ENCODE results near the gene C12orf54.
"Not testable (repeated sequence)": the region's sequence is repeated elsewhere in the genome, so short reads cannot be mapped to it uniquely, and the experiment has no call there.

C12orf54 gene

DNA sequence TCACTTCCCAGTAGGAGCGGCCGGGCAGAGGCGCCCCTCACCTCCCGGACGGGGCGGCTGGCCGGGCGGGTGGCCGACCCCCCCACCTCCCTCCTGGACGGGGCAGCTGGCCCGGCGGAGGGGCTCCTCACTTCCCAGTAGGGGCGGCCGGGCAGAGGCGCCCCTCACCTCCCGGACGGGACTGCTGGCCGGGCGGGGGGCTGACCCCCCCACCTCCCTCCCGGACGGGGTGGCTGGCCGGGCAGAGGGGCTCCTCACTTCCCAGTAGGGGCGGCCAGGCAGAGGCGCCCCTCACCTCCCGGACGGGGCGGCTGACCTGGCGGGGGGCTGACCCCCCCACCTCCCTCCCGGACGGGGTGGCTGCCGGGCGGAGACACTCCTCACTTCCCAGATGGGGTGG lies 18.0 kb downstream of the C12orf54 start:
- not testable (repeated sequence) for H3K4me3 ChIP-seq (ENCODE audit: insufficient read depth, low read depth, low read length, poor library complexity, severe bottlenecking); H3K9me3 ChIP-seq (ENCODE audit: control insufficient read depth, low read length); H3K27ac ChIP-seq (ENCODE audit: insufficient read depth, low read length, poor library complexity, severe bottlenecking); H3K27me3 ChIP-seq (replicated peaks; ENCODE audit: control insufficient read depth, insufficient read depth, low read length, poor library complexity, severe bottlenecking); H3K36me3 ChIP-seq (ENCODE audit: control insufficient read depth, insufficient read depth, low read length); H3K4me1 ChIP-seq (ENCODE audit: control insufficient read depth, insufficient read depth, low read length, poor library complexity, severe bottlenecking); DNase-seq

DNA sequence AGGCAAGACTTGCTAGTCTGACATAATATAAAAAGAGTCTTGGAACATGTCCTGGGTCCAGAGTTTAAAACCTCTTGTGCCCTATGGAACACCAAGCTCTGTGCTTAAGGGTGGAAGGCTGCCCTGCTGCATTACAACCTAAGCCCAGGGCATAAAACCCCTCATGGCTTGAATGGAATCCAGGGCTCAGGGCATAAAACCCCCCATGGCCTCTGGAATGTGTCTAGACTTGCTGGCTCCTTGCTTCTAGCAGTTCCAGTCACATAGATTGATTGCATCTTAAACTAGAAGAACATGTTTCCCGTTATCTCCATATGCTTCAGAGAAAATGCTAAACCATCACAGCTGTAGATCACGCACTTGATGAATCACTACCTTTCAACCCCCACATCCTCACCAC lies 24.5 kb downstream of the C12orf54 start:
- not testable (repeated sequence) for H3K4me3 ChIP-seq (ENCODE audit: insufficient read depth, low read depth, low read length, poor library complexity, severe bottlenecking); H3K9me3 ChIP-seq (ENCODE audit: control insufficient read depth, low read length); H3K27ac ChIP-seq (ENCODE audit: insufficient read depth, low read length, poor library complexity, severe bottlenecking); H3K27me3 ChIP-seq (replicated peaks; ENCODE audit: control insufficient read depth, insufficient read depth, low read length, poor library complexity, severe bottlenecking); H3K4me1 ChIP-seq (ENCODE audit: control insufficient read depth, insufficient read depth, low read length, poor library complexity, severe bottlenecking); DNase-seq; H3K36me3 ChIP-seq (ENCODE audit: control insufficient read depth, insufficient read depth, low read length)

DNA sequence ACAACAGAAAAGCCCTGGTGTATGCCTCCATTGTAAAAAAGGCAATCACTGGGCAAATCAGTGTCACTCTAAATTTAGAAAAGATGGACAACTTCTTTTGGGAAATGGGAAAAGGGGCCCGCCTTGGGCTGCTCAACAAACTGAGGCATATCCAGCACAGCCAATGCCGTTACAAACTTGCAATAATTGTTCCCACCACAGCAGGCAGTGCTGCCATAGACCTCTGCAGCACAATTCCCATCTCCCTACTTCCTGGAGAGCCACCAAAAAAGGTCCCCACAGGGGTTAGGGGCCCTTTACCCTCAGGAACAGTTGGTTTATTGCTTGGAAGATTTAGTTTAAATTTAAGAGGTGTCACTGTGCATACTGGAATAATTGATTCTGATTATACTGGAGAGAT lies 26.7 kb downstream of the C12orf54 start:
- H3K27me3 ChIP-seq (replicated peaks; ENCODE audit: control insufficient read depth, insufficient read depth, low read length, poor library complexity, severe bottlenecking), result no peaks in the 10 kb centered on the region
- H3K9me3 ChIP-seq (ENCODE audit: control insufficient read depth, low read length), result no peaks in the 10 kb centered on the region
- H3K36me3 ChIP-seq (ENCODE audit: control insufficient read depth, insufficient read depth, low read length), result no peaks in the 10 kb centered on the region
- no peak overlapping the region for H3K27ac ChIP-seq (ENCODE audit: insufficient read depth, low read length, poor library complexity, severe bottlenecking)
- H3K4me3 ChIP-seq (ENCODE audit: insufficient read depth, low read depth, low read length, poor library complexity, severe bottlenecking), result no peak overlapping the region
- H3K4me1 ChIP-seq (ENCODE audit: control insufficient read depth, insufficient read depth, low read length, poor library complexity, severe bottlenecking), result no peaks in the 10 kb centered on the region
- no peak for DNase-seq

DNA sequence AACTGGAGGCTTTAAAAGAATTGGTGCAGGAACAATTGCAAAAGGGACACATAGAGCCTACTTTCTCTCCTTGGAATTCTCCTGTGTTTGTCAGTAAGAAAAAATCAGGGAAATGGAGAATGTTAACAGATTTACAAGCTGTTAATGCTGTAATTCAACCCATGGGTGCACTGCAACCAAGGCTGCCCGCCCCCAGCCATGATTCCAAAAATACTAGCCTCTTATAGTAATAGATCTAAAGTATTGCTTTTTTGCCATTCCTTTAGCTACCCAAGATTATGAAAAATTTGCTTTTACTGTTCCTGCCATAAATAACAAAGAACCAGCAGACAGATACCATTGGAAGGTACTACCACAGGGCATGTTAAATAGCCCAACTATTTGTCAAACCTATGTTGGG lies 27.8 kb downstream of the C12orf54 start:
- DNase-seq, result no peak
- Histone ChIP-seq H3K4me1 (ENCODE audit: control insufficient read depth, insufficient read depth, low read length, poor library complexity, severe bottlenecking) (no peaks in the 10 kb centered on the region), H3K36me3 (ENCODE audit: control insufficient read depth, insufficient read depth, low read length) (no peaks in the 10 kb centered on the region), H3K27me3 (replicated peaks; ENCODE audit: control insufficient read depth, insufficient read depth, low read length, poor library complexity, severe bottlenecking) (no peaks in the 10 kb centered on the region), H3K27ac (ENCODE audit: insufficient read depth, low read length, poor library complexity, severe bottlenecking) (no peak overlapping the region), H3K9me3 (ENCODE audit: control insufficient read depth, low read length) (no peaks in the 10 kb centered on the region), H3K4me3 (ENCODE audit: insufficient read depth, low read depth, low read length, poor library complexity, severe bottlenecking) (no peak overlapping the region)

DNA sequence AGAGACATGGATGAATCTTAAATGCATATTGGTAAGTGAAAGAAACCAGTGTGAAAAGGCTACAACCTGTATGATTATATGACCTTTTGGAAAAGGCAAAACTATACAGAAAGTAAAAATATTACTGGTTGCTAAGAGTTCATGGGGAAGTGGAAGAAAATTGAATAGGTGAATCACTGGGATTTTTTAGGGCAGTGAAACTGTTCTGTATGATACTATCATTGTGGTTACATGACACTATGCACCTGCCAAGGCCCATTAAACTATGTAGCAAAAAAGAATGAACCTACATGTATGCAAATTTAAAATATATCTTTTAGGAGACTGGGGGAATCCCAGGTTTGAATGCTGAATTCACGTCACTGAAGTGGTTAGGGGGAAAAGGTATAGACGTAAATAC lies 30.6 kb downstream of the C12orf54 start:
- no peaks in the 10 kb centered on the region for H3K9me3 ChIP-seq (ENCODE audit: control insufficient read depth, low read length)
- H3K36me3 ChIP-seq (ENCODE audit: control insufficient read depth, insufficient read depth, low read length), result no peaks in the 10 kb centered on the region
- H3K4me3 ChIP-seq (ENCODE audit: insufficient read depth, low read depth, low read length, poor library complexity, severe bottlenecking), result no peak overlapping the region
- H3K27me3 ChIP-seq (replicated peaks; ENCODE audit: control insufficient read depth, insufficient read depth, low read length, poor library complexity, severe bottlenecking), result no peaks in the 10 kb centered on the region
- no peak overlapping the region for H3K27ac ChIP-seq (ENCODE audit: insufficient read depth, low read length, poor library complexity, severe bottlenecking)
- DNase-seq, result no peak
- H3K4me1 ChIP-seq (ENCODE audit: control insufficient read depth, insufficient read depth, low read length, poor library complexity, severe bottlenecking), result no peaks in the 10 kb centered on the region

DNA sequence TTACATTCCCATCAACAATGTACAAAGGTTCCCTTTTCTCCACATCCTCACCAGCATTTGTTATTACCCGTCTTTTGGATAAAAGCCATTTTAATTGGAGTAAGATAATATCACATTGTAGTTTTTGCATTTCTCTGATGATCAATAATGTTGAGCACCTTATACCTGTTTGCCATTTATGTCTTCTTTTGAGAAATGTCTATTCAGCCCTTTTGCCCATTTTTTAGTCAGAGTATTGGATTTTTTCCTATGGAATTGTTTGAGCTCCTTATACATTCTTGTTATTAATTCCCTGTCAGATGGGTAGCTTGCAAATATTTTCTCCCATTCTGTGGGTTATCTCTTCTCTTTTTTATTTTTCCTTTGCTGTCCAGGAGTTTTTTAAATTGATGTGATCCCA lies 32.4 kb downstream of the C12orf54 start:
- H3K9me3 ChIP-seq (ENCODE audit: control insufficient read depth, low read length), result no peaks in the 10 kb centered on the region
- no peak overlapping the region for H3K27ac ChIP-seq (ENCODE audit: insufficient read depth, low read length, poor library complexity, severe bottlenecking)
- no peak overlapping the region for H3K4me3 ChIP-seq (ENCODE audit: insufficient read depth, low read depth, low read length, poor library complexity, severe bottlenecking)
- no peaks in the 10 kb centered on the region for H3K27me3 ChIP-seq (replicated peaks; ENCODE audit: control insufficient read depth, insufficient read depth, low read length, poor library complexity, severe bottlenecking)
- no peaks in the 10 kb centered on the region for H3K4me1 ChIP-seq (ENCODE audit: control insufficient read depth, insufficient read depth, low read length, poor library complexity, severe bottlenecking)
- DNase-seq, result no peak
- no peaks in the 10 kb centered on the region for H3K36me3 ChIP-seq (ENCODE audit: control insufficient read depth, insufficient read depth, low read length)

DNA sequence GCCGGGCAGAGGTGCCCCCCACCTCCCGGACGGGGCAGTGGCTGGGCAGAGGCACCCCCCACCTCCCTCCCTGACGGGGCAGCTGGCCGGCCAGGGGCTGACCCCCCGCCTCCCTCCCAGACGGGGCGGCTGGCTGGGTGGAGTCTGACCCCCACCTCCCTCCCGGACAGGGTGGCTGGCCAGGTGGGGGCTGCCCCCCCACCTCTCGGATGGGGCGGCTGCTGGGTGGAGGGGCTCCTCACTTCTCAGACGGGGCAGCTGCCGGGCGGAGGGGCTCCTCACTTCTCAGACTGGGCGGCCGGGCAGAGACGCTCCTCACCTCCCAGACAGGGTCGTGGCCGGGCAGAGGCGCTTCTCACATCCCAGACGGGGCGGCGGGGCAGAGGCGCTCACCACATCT lies 38.1 kb downstream of the C12orf54 start:
- DNase-seq; H3K27me3 ChIP-seq (replicated peaks; ENCODE audit: control insufficient read depth, insufficient read depth, low read length, poor library complexity, severe bottlenecking); H3K4me3 ChIP-seq (ENCODE audit: insufficient read depth, low read depth, low read length, poor library complexity, severe bottlenecking): not testable (repeated sequence)

DNA sequence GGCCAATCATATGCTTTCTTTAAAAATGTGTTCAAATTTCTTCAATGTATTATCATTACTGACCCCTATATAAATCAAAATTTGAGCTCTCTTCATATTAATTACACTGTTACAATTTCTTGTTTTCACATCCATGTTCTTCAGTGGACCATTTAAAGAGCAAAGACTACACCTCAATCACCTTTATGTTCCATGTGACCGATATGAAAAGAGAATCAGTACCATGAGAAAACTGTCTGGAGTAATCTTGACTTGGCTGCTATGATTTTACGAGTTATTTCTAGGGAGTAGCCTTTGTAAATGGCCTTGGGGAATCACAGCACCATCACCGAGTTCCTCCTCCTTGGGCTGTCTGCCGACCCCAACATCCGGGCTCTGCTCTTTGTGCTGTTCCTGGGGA lies 43.0 kb downstream of the C12orf54 start, which contains the start of gene OR8S1:
TSS of gene OR8S1 (plus strand) at position 301 of the 400 bp plus-strand sequence. CDS start at position 301, 0 bp downstream.
- no peaks in the 10 kb centered on the region for H3K4me1 ChIP-seq (ENCODE audit: control insufficient read depth, insufficient read depth, low read length, poor library complexity, severe bottlenecking)
- no peak within 1 kb of the TSS for H3K27ac ChIP-seq (ENCODE audit: insufficient read depth, low read length, poor library complexity, severe bottlenecking)
- no peak for DNase-seq
- no peaks in the 10 kb centered on the region for H3K9me3 ChIP-seq (ENCODE audit: control insufficient read depth, low read length)
- no peaks in the 10 kb centered on the region for H3K36me3 ChIP-seq (ENCODE audit: control insufficient read depth, insufficient read depth, low read length)
- H3K4me3 ChIP-seq (ENCODE audit: insufficient read depth, low read depth, low read length, poor library complexity, severe bottlenecking), result no peak within 1 kb of the TSS
- no peaks in the 10 kb centered on the region for H3K27me3 ChIP-seq (replicated peaks; ENCODE audit: control insufficient read depth, insufficient read depth, low read length, poor library complexity, severe bottlenecking)

More for the DNA sequence above, 38.1 kb downstream of the C12orf54 start:
- not testable (repeated sequence) for H3K36me3 ChIP-seq (ENCODE audit: control insufficient read depth, insufficient read depth, low read length); H3K9me3 ChIP-seq (ENCODE audit: control insufficient read depth, low read length); H3K4me1 ChIP-seq (ENCODE audit: control insufficient read depth, insufficient read depth, low read length, poor library complexity, severe bottlenecking); H3K27ac ChIP-seq (ENCODE audit: insufficient read depth, low read length, poor library complexity, severe bottlenecking)

DNA sequence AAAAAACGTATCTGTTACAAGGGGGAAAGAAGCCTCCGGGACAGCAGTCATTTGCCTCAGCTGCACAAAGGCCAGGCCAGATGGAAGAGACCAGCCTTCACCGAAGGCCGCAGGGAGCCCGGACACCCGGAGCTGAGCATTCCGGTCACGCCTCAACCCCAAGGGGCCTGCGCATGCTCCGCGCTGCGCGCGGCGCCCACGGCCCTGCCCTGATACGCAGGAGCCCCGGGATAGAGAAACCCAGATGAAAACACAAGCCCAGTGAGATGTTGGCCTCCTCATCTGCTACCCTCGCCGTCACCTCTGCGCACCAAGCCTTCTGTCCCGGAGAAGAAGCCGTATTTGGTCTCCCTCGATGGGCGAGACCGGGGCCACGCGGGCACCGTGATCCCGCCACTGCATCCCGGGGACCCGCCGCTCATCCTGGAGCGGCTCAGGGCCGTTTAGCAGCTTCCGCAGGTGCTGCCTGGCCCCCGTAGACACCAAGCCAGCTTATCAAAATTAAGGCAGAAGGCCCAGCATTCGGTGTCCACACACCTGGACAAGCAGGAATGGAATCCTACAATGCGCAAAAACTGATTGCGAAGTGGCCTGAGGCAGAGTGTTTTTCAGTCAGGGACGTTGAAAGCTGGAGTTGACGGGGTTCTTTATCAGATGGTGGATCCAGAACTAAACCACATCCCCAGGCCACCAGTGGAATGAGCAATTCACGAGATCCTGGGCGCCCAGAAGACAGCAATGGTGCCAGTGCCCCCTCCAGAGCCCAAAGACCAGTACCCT lies 45.8 kb downstream of the C12orf54 start:
- no peaks in the 10 kb centered on the region for H3K9me3 ChIP-seq (ENCODE audit: control insufficient read depth, low read length)
- H3K4me3 ChIP-seq (ENCODE audit: insufficient read depth, low read depth, low read length, poor library complexity, severe bottlenecking), result no peak overlapping the region
- H3K36me3 ChIP-seq (ENCODE audit: control insufficient read depth, insufficient read depth, low read length), result no peaks in the 10 kb centered on the region
- H3K27ac ChIP-seq (ENCODE audit: insufficient read depth, low read length, poor library complexity, severe bottlenecking), result no peak overlapping the region
- H3K4me1 ChIP-seq (ENCODE audit: control insufficient read depth, insufficient read depth, low read length, poor library complexity, severe bottlenecking), result no peaks in the 10 kb centered on the region
- no peaks in the 10 kb centered on the region for H3K27me3 ChIP-seq (replicated peaks; ENCODE audit: control insufficient read depth, insufficient read depth, low read length, poor library complexity, severe bottlenecking)
- DNase-seq, result no peak

DNA sequence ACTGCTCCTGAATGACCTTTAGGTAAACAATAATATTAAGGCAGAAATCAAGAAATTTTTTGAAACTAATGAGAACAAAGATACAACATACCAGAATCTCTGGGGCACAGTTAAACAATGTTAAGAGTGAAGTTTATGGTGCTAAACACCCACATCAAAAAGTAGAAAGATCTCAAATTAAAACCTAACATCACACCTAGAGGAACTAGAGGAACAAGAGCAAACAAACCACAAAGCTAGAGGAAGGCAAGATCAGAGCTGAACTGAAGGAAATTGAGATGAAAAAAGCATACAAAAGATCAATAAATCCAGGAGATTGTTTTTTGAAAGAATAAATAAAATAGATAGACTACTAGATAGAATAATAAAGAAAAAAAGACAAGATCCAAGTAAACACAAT lies 50.3 kb downstream of the C12orf54 start:
- Histone ChIP-seq H3K4me3 (ENCODE audit: insufficient read depth, low read depth, low read length, poor library complexity, severe bottlenecking) (no peak overlapping the region), H3K4me1 (ENCODE audit: control insufficient read depth, insufficient read depth, low read length, poor library complexity, severe bottlenecking) (no peaks in the 10 kb centered on the region), H3K27ac (ENCODE audit: insufficient read depth, low read length, poor library complexity, severe bottlenecking) (no peak overlapping the region), H3K36me3 (ENCODE audit: control insufficient read depth, insufficient read depth, low read length) (no peaks in the 10 kb centered on the region), H3K9me3 (ENCODE audit: control insufficient read depth, low read length) (no peaks in the 10 kb centered on the region), H3K27me3 (replicated peaks; ENCODE audit: control insufficient read depth, insufficient read depth, low read length, poor library complexity, severe bottlenecking) (no peaks in the 10 kb centered on the region)
- DNase-seq, result no peak
